ENCODE results near the gene CARD18. TPM values are rescaled to one million over a fixed set of nuclear protein-coding genes. Genes with fewer than 3 reads are reported as not detected.

CARD18 gene
- total RNA-seq, 2 experiments from 2014 or later: not detected

DNA sequence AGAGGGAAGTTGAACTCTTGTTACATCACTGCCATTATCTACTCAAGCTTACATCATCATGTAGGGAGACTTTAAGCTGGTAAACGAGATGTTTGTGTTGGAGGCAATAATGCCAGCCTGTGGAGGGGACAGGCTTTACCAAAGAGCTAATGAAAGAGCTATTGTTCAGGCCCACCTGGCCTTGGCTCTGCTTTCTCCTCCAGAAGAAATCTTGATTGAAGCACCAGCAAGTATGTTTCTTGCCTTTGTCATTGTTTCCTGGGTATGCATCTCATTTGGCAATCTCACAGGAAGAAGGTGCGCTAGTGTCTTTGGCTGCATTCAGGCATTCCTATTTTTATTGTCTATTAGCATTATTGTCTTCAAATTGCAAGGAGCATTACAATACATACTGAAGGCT lies 16.7 kb upstream of the CARD18 start:
- CTCF ChIA-PET: no interaction called here
- Mint-ChIP-seq H3K27me3 (ENCODE audit: low read depth) (no peaks in the 10 kb centered on the region), H3K27ac (no peak overlapping the region), H3K36me3 (ENCODE audit: low read depth) (no peaks in the 10 kb centered on the region), H3K4me1 (ENCODE audit: low read depth) (no peaks in the 10 kb centered on the region), H3K4me3 (no peak overlapping the region), H3K9me3 (no peaks in the 10 kb centered on the region)
- intact Hi-C loops (cut with micrococcal nuclease): no loop called here
- DNase-seq: no peak

- no peak for DNase-seq
- Mint-ChIP-seq H3K27me3 (ENCODE audit: low read depth) (no peaks in the 10 kb centered on the region), H3K27ac (no peak overlapping the region), H3K36me3 (ENCODE audit: low read depth) (no peaks in the 10 kb centered on the region), H3K4me3 (no peak overlapping the region), H3K4me1 (ENCODE audit: low read depth) (no peaks in the 10 kb centered on the region), H3K9me3 (no peaks in the 10 kb centered on the region)
- CTCF ChIA-PET: no interaction called here
- intact Hi-C loops (cut with micrococcal nuclease): no loop called here
Observed at GRCh38 chr11:105155679-105156078, 16.1 kb upstream of the CARD18 start.

- H3K27me3 Mint-ChIP-seq (ENCODE audit: low read depth): no peaks in the 10 kb centered on the region
- intact Hi-C loops (cut with micrococcal nuclease): no loop called here
- H3K27ac Mint-ChIP-seq: no peak overlapping the region
- no peaks in the 10 kb centered on the region for H3K4me1 Mint-ChIP-seq (ENCODE audit: low read depth)
- CTCF ChIA-PET: no interaction called here
- no peaks in the 10 kb centered on the region for H3K9me3 Mint-ChIP-seq
- DNase-seq: no peak
- no peak overlapping the region for H3K4me3 Mint-ChIP-seq
- no peaks in the 10 kb centered on the region for H3K36me3 Mint-ChIP-seq (ENCODE audit: low read depth)
Observed at GRCh38 chr11:105153392-105153791, 13.8 kb upstream of the CARD18 start.

DNA sequence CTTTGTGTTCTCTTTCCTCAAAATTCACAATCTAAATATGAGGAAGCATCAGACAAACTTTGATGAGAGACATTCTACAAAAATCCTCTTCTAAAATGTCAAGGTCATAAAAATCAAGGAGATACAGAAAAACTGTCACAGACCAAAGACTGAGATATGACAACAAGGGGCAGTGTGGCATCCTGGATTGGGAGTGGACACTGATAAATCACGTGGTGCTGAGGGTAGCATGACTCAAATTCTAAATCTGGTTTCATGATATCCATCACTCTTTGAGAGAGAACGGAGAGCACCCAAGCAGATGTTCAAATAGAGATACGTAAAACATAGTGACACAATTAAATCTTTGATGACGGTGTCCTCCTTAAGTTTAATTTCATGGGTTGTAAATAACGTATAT lies 13.0 kb upstream of the CARD18 start:
- Mint-ChIP-seq H3K9me3 (no peaks in the 10 kb centered on the region), H3K27me3 (ENCODE audit: low read depth) (no peaks in the 10 kb centered on the region), H3K4me3 (no peak overlapping the region), H3K4me1 (ENCODE audit: low read depth) (no peaks in the 10 kb centered on the region), H3K36me3 (ENCODE audit: low read depth) (no peaks in the 10 kb centered on the region), H3K27ac (no peak overlapping the region)
- intact Hi-C loops (cut with micrococcal nuclease): no loop called here
- no peak for DNase-seq
- CTCF ChIA-PET: no interaction called here

GRCh38 chr11:105152021-105152512 lies 12.5 kb upstream of the CARD18 start:
- H3K9me3 Mint-ChIP-seq: no peaks in the 10 kb centered on the region
- intact Hi-C loops (cut with micrococcal nuclease): no loop called here
- H3K4me1 Mint-ChIP-seq (ENCODE audit: low read depth): no peaks in the 10 kb centered on the region
- H3K36me3 Mint-ChIP-seq (ENCODE audit: low read depth): no peaks in the 10 kb centered on the region
- DNase-seq: no peak
- H3K27ac Mint-ChIP-seq: no peak overlapping the region
- H3K27me3 Mint-ChIP-seq (ENCODE audit: low read depth): no peaks in the 10 kb centered on the region
- CTCF ChIA-PET: no interaction called here
- no peak overlapping the region for H3K4me3 Mint-ChIP-seq

DNA sequence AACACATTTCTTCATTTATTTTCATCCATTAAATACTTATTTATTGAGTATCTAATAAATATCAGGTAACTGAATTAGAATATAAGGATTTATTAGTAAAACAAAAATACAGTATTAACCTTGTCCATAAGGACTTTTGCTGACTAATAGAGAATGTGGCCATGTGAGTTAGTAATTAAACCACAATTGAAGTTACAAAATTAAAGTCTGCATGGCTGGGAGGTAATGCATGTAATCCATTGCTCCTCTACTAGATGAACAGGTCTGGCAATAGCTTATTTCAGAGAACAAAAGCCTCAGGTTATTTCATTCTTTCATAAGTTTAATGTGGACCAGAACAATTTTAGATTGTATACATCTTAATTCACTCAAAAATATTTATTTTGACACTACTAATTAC lies 9.9 kb upstream of the CARD18 start:
- Mint-ChIP-seq H3K4me3 (no peak overlapping the region), H3K27me3 (ENCODE audit: low read depth) (no peaks in the 10 kb centered on the region), H3K27ac (no peak overlapping the region), H3K4me1 (ENCODE audit: low read depth) (no peaks in the 10 kb centered on the region), H3K9me3 (no peaks in the 10 kb centered on the region), H3K36me3 (ENCODE audit: low read depth) (no peaks in the 10 kb centered on the region)
- DNase-seq: no peak
- CTCF ChIA-PET: no interaction called here
- intact Hi-C loops (cut with micrococcal nuclease): no loop called here

DNA sequence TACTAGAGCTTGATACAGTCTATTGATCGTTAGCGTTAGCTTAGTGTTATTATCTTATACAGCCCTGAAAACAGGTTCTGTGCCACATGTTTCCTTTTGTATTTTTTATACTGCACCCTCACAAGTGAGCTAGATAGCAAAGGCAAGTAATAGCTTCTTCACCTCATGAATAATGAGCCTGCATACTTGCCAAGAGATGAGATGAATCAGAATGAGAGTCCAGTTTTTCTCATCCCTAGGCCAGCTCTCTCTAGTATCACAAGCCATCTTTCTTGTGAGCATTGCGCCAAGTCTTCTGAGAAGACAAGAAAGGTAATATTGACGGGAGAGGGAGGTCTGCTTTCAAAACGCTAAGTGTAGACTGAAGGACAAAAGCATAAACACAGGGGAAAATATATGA lies 8.7 kb upstream of the CARD18 start:
- H3K27ac Mint-ChIP-seq: no peak overlapping the region
- H3K9me3 Mint-ChIP-seq: no peaks in the 10 kb centered on the region
- no peaks in the 10 kb centered on the region for H3K4me1 Mint-ChIP-seq (ENCODE audit: low read depth)
- no peaks in the 10 kb centered on the region for H3K36me3 Mint-ChIP-seq (ENCODE audit: low read depth)
- no peak overlapping the region for H3K4me3 Mint-ChIP-seq
- DNase-seq: no peak
- no peaks in the 10 kb centered on the region for H3K27me3 Mint-ChIP-seq (ENCODE audit: low read depth)
- intact Hi-C loops (cut with micrococcal nuclease): no loop called here
- CTCF ChIA-PET: interaction anchor here (0.8 kb wide), 1 partner anchor 181 kb away, joined by 3 read pairs; no protein-coding TSS in a partner anchor

DNA sequence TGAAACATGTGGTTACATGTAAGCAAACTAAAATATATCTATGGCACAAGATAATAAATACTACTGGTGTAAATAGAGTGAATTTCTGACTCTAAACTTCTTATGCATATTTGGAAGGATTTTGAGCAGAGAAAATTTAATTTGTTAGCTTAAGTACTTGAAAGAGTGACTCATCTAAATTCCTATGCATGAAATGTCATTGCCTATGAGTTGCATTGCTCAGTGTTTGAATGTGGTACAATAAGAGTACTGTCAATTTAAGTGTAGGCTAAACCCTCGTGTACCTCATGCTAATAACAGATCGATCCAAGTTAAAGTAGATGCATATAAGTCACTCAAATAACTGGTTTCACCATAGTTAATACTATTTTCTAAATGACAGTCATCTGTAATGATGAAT lies 5.3 kb upstream of the CARD18 start:
- H3K4me3 Mint-ChIP-seq: no peak overlapping the region
- H3K36me3 Mint-ChIP-seq (ENCODE audit: low read depth): no peaks in the 10 kb centered on the region
- H3K27me3 Mint-ChIP-seq (ENCODE audit: low read depth): no peaks in the 10 kb centered on the region
- H3K4me1 Mint-ChIP-seq (ENCODE audit: low read depth): no peaks in the 10 kb centered on the region
- intact Hi-C loops (cut with micrococcal nuclease): no loop called here
- CTCF ChIA-PET: no interaction called here
- no peak overlapping the region for H3K27ac Mint-ChIP-seq
- no peaks in the 10 kb centered on the region for H3K9me3 Mint-ChIP-seq
- DNase-seq: no peak

- Mint-ChIP-seq H3K27me3 (ENCODE audit: low read depth) (no peaks in the 10 kb centered on the region), H3K27ac (no peak overlapping the region), H3K4me1 (ENCODE audit: low read depth) (no peaks in the 10 kb centered on the region), H3K36me3 (ENCODE audit: low read depth) (no peaks in the 10 kb centered on the region), H3K9me3 (no peaks in the 10 kb centered on the region), H3K4me3 (no peak overlapping the region)
- CTCF ChIA-PET: no interaction called here
- DNase-seq: no peak
- intact Hi-C loops (cut with micrococcal nuclease): no loop called here
Observed at GRCh38 chr11:105142167-105142566, 2.6 kb upstream of the CARD18 start.

DNA sequence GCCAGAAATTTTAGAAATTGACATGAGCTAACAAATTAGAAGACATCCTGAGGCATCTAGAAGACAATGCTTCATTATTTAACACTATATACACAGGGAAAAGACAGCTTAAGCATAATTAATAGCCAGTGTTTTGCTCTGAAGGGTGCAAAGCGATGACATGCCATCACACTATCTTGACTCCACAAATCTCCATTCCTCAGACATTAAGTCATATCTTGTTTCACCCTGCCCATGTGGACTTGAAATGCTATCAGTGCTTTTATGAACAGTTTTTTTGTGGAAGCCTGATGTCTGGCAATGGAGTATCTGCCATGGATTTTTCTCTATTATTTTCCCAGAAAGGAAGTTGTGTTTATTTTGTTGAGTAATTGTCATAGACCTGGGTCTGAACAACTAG lies 2.3 kb downstream of the CARD18 start:
- Mint-ChIP-seq H3K4me1 (ENCODE audit: low read depth) (no peaks in the 10 kb centered on the region), H3K27me3 (ENCODE audit: low read depth) (no peaks in the 10 kb centered on the region), H3K4me3 (no peak overlapping the region), H3K36me3 (ENCODE audit: low read depth) (no peaks in the 10 kb centered on the region), H3K9me3 (peaks cover 3% of the 10 kb centered on the region), H3K27ac (no peak overlapping the region)
- no peak for DNase-seq
- intact Hi-C loops (cut with micrococcal nuclease): no loop called here
- CTCF ChIA-PET: no interaction called here

DNA sequence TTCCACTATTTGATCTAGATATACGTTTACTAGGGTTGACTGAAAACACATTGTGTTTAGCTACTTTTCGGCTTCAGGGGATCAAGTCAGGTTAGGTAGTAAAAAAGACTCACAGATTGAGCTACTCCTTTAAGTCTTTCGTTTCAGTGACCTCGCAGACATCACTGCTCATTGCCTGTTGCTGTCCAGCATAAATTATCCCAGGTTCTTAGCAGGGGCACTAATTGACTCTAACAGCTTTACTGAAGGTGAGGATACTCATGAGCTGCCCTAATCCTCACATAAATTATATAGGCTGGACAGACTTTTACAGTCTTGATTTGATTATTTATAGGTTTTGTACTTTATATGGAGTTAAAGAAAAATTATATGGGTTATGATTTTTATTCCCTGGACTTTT lies 3.7 kb downstream of the CARD18 start:
- H3K27me3 Mint-ChIP-seq (ENCODE audit: low read depth): no peaks in the 10 kb centered on the region
- CTCF ChIA-PET: interaction anchor here (0.5 kb wide), 1 partner anchor 114 kb away, joined by 3 read pairs; no protein-coding TSS in a partner anchor

GRCh38 chr11:105132716-105133511 lies 6.7 kb downstream of the CARD18 start:
- CTCF ChIA-PET: no interaction called here

More for the DNA sequence above, 3.7 kb downstream of the CARD18 start:
- DNase-seq: no peak
- no peaks in the 10 kb centered on the region for H3K4me1 Mint-ChIP-seq (ENCODE audit: low read depth)
- no peak overlapping the region for H3K27ac Mint-ChIP-seq
- peaks cover 7% of the 10 kb centered on the region for H3K9me3 Mint-ChIP-seq
- H3K4me3 Mint-ChIP-seq: no peak overlapping the region
- no peaks in the 10 kb centered on the region for H3K36me3 Mint-ChIP-seq (ENCODE audit: low read depth)
- intact Hi-C loops (cut with micrococcal nuclease): no loop called here

GRCh38 chr11:105130189-105130813 lies 9.3 kb downstream of the CARD18 start:
- Mint-ChIP-seq H3K4me3 (no peak overlapping the region), H3K27ac (no peak overlapping the region), H3K4me1 (ENCODE audit: low read depth) (no peaks in the 10 kb centered on the region), H3K27me3 (ENCODE audit: low read depth) (no peaks in the 10 kb centered on the region), H3K9me3 (peaks cover 5% of the 10 kb centered on the region), H3K36me3 (ENCODE audit: low read depth) (no peaks in the 10 kb centered on the region)
- CTCF ChIA-PET: interaction anchor here (0.6 kb wide), 1 partner anchor 179 kb away, joined by 3 read pairs; no protein-coding TSS in a partner anchor
- peak; percentile 9 for DNase-seq
- intact Hi-C loops (cut with micrococcal nuclease): no loop called here

More at GRCh38 chr11:105132716-105133511, 6.7 kb downstream of the CARD18 start:
- DNase-seq: no peak
- H3K27me3 Mint-ChIP-seq (ENCODE audit: low read depth): no peaks in the 10 kb centered on the region
- no peaks in the 10 kb centered on the region for H3K36me3 Mint-ChIP-seq (ENCODE audit: low read depth)
- H3K27ac Mint-ChIP-seq: no peak overlapping the region
- H3K4me1 Mint-ChIP-seq (ENCODE audit: low read depth): no peaks in the 10 kb centered on the region
- intact Hi-C loops (cut with micrococcal nuclease): no loop called here
- no peak overlapping the region for H3K4me3 Mint-ChIP-seq
- peaks cover 7% of the 10 kb centered on the region for H3K9me3 Mint-ChIP-seq
